K562 (cell line): ENCODE data around the gene LLGL1. TPM values are rescaled to one million over a fixed set of nuclear protein-coding genes. Genes with fewer than 3 reads are reported as not detected.

Experiments
- ATAC-seq: fragments of 200-7000 bp; cut with Tn5 transposase; 3 replicates; pipeline ENCODE4 v1.9.1; 2020; ENCODE audit warnings: moderate library complexity
- BruUV-seq: library from RNA; stranded (reverse); fragments of 400-500 nt; replicated peaks from 2 replicates; lab custom pipeline; 2021; lab: Mats Ljungman, UMichigan
- CTCF ChIA-PET: fragments of 300-600 bp; formaldehyde crosslinking; extraction: SDS; loops from one replicate; lab custom pipeline; 2021; ENCODE audit warnings: low intra/inter-chr PET ratio; lab: Yijun Ruan, JAX
- POLR2A ChIA-PET: fragments of 300-600, 350-650 bp; sonication (Branson Sonifier 250); formaldehyde crosslinking; extraction: SDS; loops from one replicate; lab custom pipeline; 2021; ENCODE audit warnings: antibody characterized with exemption, inconsistent platforms; lab: Yijun Ruan, JAX
- DNase-seq, 4 experiments: peaks; one replicate each; pipeline versions ENCODE4 v3.0.0 to v3.0.0-alpha.2; 2011 to 2018; ENCODE audit warnings: low spot score in 3 of 4, mixed read lengths in 3 of 4; ENCODE audit errors: extremely low read depth in 1 of 4
- FAIRE-seq: peaks from 2 replicates; lab custom pipeline; 2011; peaks lifted over from hg19 to GRCh38; lab: Jason Lieb, UNC
- H2AFZ ChIP-seq: 2 replicates; pipeline ENCODE4 v1.6.0; 2011; ENCODE audit warnings: low read depth, low read length, control low read depth, inconsistent platforms
- H3K27ac ChIP-seq: fragments of 200-600 bp; 3 replicates; pipeline ENCODE4 v1.8.0; 2011; ENCODE audit warnings: low read depth, mild to moderate bottlenecking, control low read depth, inconsistent platforms, low read length, moderate library complexity, mixed read lengths; ENCODE audit errors: extremely low read depth
- H3K27me3 ChIP-seq, 2 experiments: fragments of 300-600 bp in 1 of 2; 2 replicates in 1 of 2; 3 replicates in 1 of 2; pipeline versions ENCODE4 v1.6.0 to v1.8.0; 2011; ENCODE audit warnings: inconsistent platforms in 2 of 2, low read length in 2 of 2, mild to moderate bottlenecking in 1 of 2, mixed read lengths in 1 of 2, moderate library complexity in 1 of 2; ENCODE audit not compliant: control insufficient read depth in 2 of 2, insufficient read depth in 2 of 2
- H3K36me3 ChIP-seq: fragments of 300-600 bp; 3 replicates; pipeline ENCODE4 v1.8.0; 2011; ENCODE audit warnings: mild to moderate bottlenecking, low read length, inconsistent platforms; ENCODE audit not compliant: control insufficient read depth, insufficient read depth
- H3K4me1 ChIP-seq, 2 experiments: fragments of 200-600 bp in 1 of 2; replicated peaks in 1 of 2; 2 replicates in 1 of 2; 3 replicates in 1 of 2; pipeline versions ENCODE4 v1.5.1 to v1.8.0; 2011; ENCODE audit warnings: inconsistent platforms in 2 of 2, low read length in 2 of 2, mild to moderate bottlenecking in 1 of 2, mixed read lengths in 1 of 2, moderate library complexity in 1 of 2; ENCODE audit not compliant: control insufficient read depth in 2 of 2, insufficient read depth in 2 of 2
- H3K4me2 ChIP-seq: 2 replicates; pipeline ENCODE4 v1.6.1; 2011; ENCODE audit warnings: low read length, control low read depth, inconsistent platforms, mixed read lengths; ENCODE audit not compliant: insufficient read depth
- H3K4me3 ChIP-seq: fragments of 200-600 bp; sonication (generic), shearing (Covaris generic); 2 replicates; pipeline ENCODE4 v1.5.1; 2016; ENCODE audit warnings: control low read depth, inconsistent platforms
- H3K79me2 ChIP-seq: fragments of 200-600 bp; 3 replicates; pipeline ENCODE4 v1.8.0; 2011; ENCODE audit warnings: low read length, inconsistent platforms; ENCODE audit not compliant: control insufficient read depth, insufficient read depth
- H3K9ac ChIP-seq, 2 experiments: 2 replicates each; pipeline versions ENCODE4 v1.6.0 to v1.6.1; 2011; ENCODE audit warnings: low read depth in 2 of 2, low read length in 2 of 2, control low read depth in 1 of 2, inconsistent platforms in 1 of 2, mild to moderate bottlenecking in 1 of 2, mixed read lengths in 1 of 2; ENCODE audit not compliant: insufficient read depth in 1 of 2
- H3K9me1 ChIP-seq: one replicate; pipeline ENCODE4 v1.6.0; 2011; ENCODE audit warnings: inconsistent platforms, mild to moderate bottlenecking, low read length, moderate library complexity; ENCODE audit not compliant: control insufficient read depth, insufficient read depth
- H3K9me3 ChIP-seq: replicated peaks from 2 replicates; pipeline ENCODE4 v1.5.1; 2011; ENCODE audit warnings: low read depth, low read length, inconsistent platforms; ENCODE audit not compliant: control insufficient read depth, insufficient read depth
- H4K20me1 ChIP-seq: replicated peaks from 2 replicates; pipeline ENCODE4 v1.6.1; 2011; ENCODE audit warnings: low read length, inconsistent platforms, mixed read lengths; ENCODE audit not compliant: control insufficient read depth, insufficient read depth
- CTBP1 ChIP-seq: fragments of 450-650 bp; IDR thresholded peaks from 2 replicates; pipeline ENCODE4 v1.6.1; 2016; ENCODE audit warnings: borderline replicate concordance
- FOS ChIP-seq: IDR thresholded peaks from 3 replicates; pipeline ENCODE4 v1.6.1; 2011; ENCODE audit not compliant: insufficient read length; ENCODE audit errors: extremely low read depth
- FOXM1 ChIP-seq, 2 experiments: fragments of 450-650 bp in 1 of 2; sonication (generic) in 1 of 2; formaldehyde crosslinking in 1 of 2; IDR thresholded peaks; 2 replicates each; pipeline versions ENCODE4 v1.6.1 to v1.9.0; 2017 to 2022; ENCODE audit warnings: low read depth in 2 of 2, mild to moderate bottlenecking in 2 of 2, missing genetic modification reagents in 1 of 2, moderate library complexity in 1 of 2
- KDM5B ChIP-seq: fragments of 200-600 bp; sonication (generic); IDR thresholded peaks from 2 replicates; pipeline ENCODE4 v1.6.1; 2012; ENCODE audit warnings: low read depth, mild to moderate bottlenecking, moderate library complexity, low read length, control low read depth, inconsistent platforms; ENCODE audit not compliant: insufficient replicate concordance
- KLF13 ChIP-seq: fragments of 450-650 bp; IDR thresholded peaks from 2 replicates; pipeline ENCODE4 v1.6.1; 2016; ENCODE audit warnings: missing genetic modification characterization, low read depth, mild to moderate bottlenecking, missing compliant biosample characterization, moderate library complexity, borderline replicate concordance
- MCM2 ChIP-seq: fragments of 450-650 bp; IDR thresholded peaks from 2 replicates; pipeline ENCODE4 v1.6.1; 2017; ENCODE audit warnings: low read depth, mild to moderate bottlenecking
- OTX1 ChIP-seq: fragments of 450-650 bp; formaldehyde crosslinking; IDR thresholded peaks from 2 replicates; pipeline ENCODE4 v1.4.0; 2022; ENCODE audit warnings: mild to moderate bottlenecking
- PTTG1 ChIP-seq: fragments of 450-650 bp; IDR thresholded peaks from 2 replicates; pipeline ENCODE4 v1.6.1; 2016; ENCODE audit warnings: low read depth, mild to moderate bottlenecking, missing genetic modification characterization, missing compliant biosample characterization
- RBFOX2 ChIP-seq: fragments of 200-400 bp; formaldehyde crosslinking; IDR thresholded peaks from 2 replicates; pipeline ENCODE4 v1.6.1; 2017; ENCODE audit warnings: low read depth, mild to moderate bottlenecking, low read length, moderate library complexity
- RCOR1 ChIP-seq, 2 experiments: IDR thresholded peaks; 2 replicates each; pipeline ENCODE4 v1.6.1; 2012; ENCODE audit warnings: low read depth in 2 of 2, low read length in 2 of 2, borderline replicate concordance in 1 of 2, improper control_type of control experiment in 1 of 2
- SRF ChIP-seq, 2 experiments: fragments of 250-450, 450-650 bp in 1 of 2; sonication (Bioruptor Pico) in 1 of 2; sonication (generic) in 1 of 2; formaldehyde crosslinking; IDR thresholded peaks; 2 replicates each; pipeline versions ENCODE4 v1.5.0 to v1.5.1; 2020 to 2022; ENCODE audit warnings: mild to moderate bottlenecking in 1 of 2, missing genetic modification reagents in 1 of 2
- TCF7 ChIP-seq: sonication (generic); IDR thresholded peaks from 2 replicates; pipeline ENCODE4 v1.6.1; 2016; ENCODE audit warnings: antibody characterized with exemption, borderline replicate concordance
- WGBS: fragments of 100-300 bp; shearing (Covaris generic); methylation state at CpG from one replicate; pipeline ENCODE4 v1.1.6; 2016; ENCODE audit warnings: low coverage, mixed read lengths; ENCODE audit not compliant: insufficient coverage; ENCODE audit errors: missing lambda C conversion rate; 5-methylcytosine and 5-hydroxymethylcytosine counted together
- in situ Hi-C: fragments of 300-500 bp; cut with MboI; formaldehyde crosslinking; loops from 4 replicates; pipeline ENCODE4 v1.15.0; 2018; ENCODE audit warnings: inconsistent platforms, mixed read lengths
- intact Hi-C: fragments of 100-400 bp; cut with micrococcal nuclease; formaldehyde crosslinking; loops from 2 replicates; pipeline ENCODE4 v1.14.2; 2022
- polyA plus RNA-seq, 8 experiments: library from polyadenylated mRNA; depleted of rRNA in 4 of 8; stranded (reverse) in 5 of 8; unstranded in 3 of 8; fragments of >200 nt; fragmentation: Nextera tagmentation in 2 of 8; fragmentation: Illumina TruSeq in 1 of 8; extraction: Ambion mirVana in 2 of 8; extraction: Trizol in 1 of 8; gene quantifications; 2 replicates each; pipeline versions ENCODE4 v1.2.1 to v1.2.3, GENCODE V29; 2011 to 2014; ENCODE audit warnings: inconsistent platforms in 1 of 8, missing spikeins in 1 of 8
- total RNA-seq, 7 experiments: library from RNA; depleted of rRNA in 6 of 7; stranded (reverse); fragments of >200 nt in 6 of 7; fragmentation: Illumina TruSeq in 2 of 7; extraction: Trizol in 2 of 7; gene quantifications; 2 replicates each; pipeline versions ENCODE4 v1.2.1 to v1.2.3, GENCODE V29; 2011 to 2021; ENCODE audit warnings: low replicate concordance in 1 of 7
- TF ChIP-seq, protein P1 (sequence below): sonication (generic); formaldehyde crosslinking; IDR thresholded peaks from 2 replicates; pipeline ENCODE4 v1.8.1; 2023; ENCODE audit warnings: mild to moderate bottlenecking, missing genetic modification reagents, moderate library complexity
- TF ChIP-seq, protein P2 (sequence below), 3 experiments: fragments of 200-800 bp in 1 of 3; sonication (Bioruptor generic) in 1 of 3; sonication (generic) in 1 of 3; formaldehyde crosslinking in 1 of 3; IDR thresholded peaks; 2 replicates each; pipeline versions ENCODE4 v1.6.1 to v1.8.0; 2016 to 2022; ENCODE audit warnings: mild to moderate bottlenecking in 2 of 3, missing compliant biosample characterization in 2 of 3, missing genetic modification characterization in 2 of 3, missing genetic modification reagents in 1 of 3
- TF ChIP-seq, protein P3 (sequence below): IDR thresholded peaks from 3 replicates; pipeline ENCODE4 v1.6.1; 2011; ENCODE audit warnings: borderline replicate concordance, mild to moderate bottlenecking; ENCODE audit not compliant: insufficient read length, insufficient read depth

Gene LLGL1
- total and polyA plus RNA-seq, 9 of the 15 experiments (the other 6 are each of a cell fraction or from before 2014, with no cell fraction given): 0.11 to 12.9 (median 5.3) TPM; not detected in 1

DNA sequence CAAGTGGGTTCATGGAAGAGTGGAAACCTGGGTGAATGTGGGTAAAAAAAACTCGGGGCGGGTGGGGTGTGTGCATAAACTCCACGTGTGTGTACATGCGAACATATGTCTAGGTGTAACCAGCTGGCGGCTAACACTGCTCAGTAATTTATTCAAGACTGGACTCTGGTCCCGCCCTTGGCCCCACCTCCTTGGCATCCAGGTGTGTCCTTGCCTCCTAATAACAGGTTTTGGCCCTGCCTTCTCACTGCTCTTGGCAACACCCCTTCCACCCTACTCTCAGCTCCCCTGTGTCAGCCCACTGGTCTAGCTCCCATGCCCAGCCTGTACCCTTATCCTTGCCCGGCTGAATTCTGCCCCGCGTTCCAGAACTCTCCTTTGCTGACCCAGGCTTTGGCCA lies 24.8 kb downstream of the LLGL1 start:
- Histone ChIP-seq H3K36me3 (peaks cover 70% of the 10 kb centered on the region; the same call in 2 of the 3 replicates), H2AFZ (no peak overlapping the region), H3K9me1 (peaks cover 2% of the 10 kb centered on the region), H3K9me3 (no peaks in the 10 kb centered on the region), H3K27ac (no peak overlapping the region), H3K4me3 (no peak overlapping the region), H3K4me1 (peaks cover 3 to 24% of the 10 kb centered on the region in 2 experiments; a peak in 4 of 5 replicates), H3K79me2 (no peaks in the 10 kb centered on the region), H3K27me3 (no peaks in the 10 kb centered on the region), H3K4me2 (no peak overlapping the region), H4K20me1 (peaks cover 3% of the 10 kb centered on the region; the same call in 1 of the 2 replicates), H3K9ac (no peak overlapping the region)
- BruUV-seq: no TSS peak
- WGBS: 40% methylated on average over 4 of the region's 9 CpGs
- intact Hi-C loops: no loop called here
- FAIRE-seq (no peak), ATAC-seq (no peak), DNase-seq (no peak)
- TF ChIP-seq, protein P1, sequence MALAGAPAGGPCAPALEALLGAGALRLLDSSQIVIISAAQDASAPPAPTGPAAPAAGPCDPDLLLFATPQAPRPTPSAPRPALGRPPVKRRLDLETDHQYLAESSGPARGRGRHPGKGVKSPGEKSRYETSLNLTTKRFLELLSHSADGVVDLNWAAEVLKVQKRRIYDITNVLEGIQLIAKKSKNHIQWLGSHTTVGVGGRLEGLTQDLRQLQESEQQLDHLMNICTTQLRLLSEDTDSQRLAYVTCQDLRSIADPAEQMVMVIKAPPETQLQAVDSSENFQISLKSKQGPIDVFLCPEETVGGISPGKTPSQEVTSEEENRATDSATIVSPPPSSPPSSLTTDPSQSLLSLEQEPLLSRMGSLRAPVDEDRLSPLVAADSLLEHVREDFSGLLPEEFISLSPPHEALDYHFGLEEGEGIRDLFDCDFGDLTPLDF (CRISPR knock-in tag): no peak
- TF ChIP-seq RBFOX2: no peak
- no peak for TF ChIP-seq SRF (CRISPR knock-in tag; IDR thresholded peaks at IDR 0.05)
- TF ChIP-seq KLF13: no peak
- TF ChIP-seq, protein P2, sequence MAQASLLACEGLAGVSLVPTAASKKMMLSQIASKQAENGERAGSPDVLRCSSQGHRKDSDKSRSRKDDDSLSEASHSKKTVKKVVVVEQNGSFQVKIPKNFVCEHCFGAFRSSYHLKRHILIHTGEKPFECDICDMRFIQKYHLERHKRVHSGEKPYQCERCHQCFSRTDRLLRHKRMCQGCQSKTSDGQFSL (CRISPR knock-in tag; IDR thresholded peaks at IDR 0.05): no peak
- TF ChIP-seq, protein P2 (tag; IDR thresholded peaks at IDR 0.05): no peak
- TF ChIP-seq, protein P3, sequence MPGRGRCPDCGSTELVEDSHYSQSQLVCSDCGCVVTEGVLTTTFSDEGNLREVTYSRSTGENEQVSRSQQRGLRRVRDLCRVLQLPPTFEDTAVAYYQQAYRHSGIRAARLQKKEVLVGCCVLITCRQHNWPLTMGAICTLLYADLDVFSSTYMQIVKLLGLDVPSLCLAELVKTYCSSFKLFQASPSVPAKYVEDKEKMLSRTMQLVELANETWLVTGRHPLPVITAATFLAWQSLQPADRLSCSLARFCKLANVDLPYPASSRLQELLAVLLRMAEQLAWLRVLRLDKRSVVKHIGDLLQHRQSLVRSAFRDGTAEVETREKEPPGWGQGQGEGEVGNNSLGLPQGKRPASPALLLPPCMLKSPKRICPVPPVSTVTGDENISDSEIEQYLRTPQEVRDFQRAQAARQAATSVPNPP: no peak
- TF ChIP-seq MCM2: no peak
- TF ChIP-seq KDM5B: no peak
- no peak for TF ChIP-seq CTBP1
- TF ChIP-seq FOXM1 (IDR thresholded peaks at IDR 0.05; ENCODE audit: low read depth): no peak
- no peak for TF ChIP-seq FOXM1 (CRISPR knock-in tag; IDR thresholded peaks at IDR 0.05; ENCODE audit: low read depth)
- TF ChIP-seq TCF7: no peak
- TF ChIP-seq RCOR1 (IDR thresholded peaks at IDR 0.05; ENCODE audit: borderline replicate concordance in 1 of 2, low read depth in 2 of 2, low read length in 2 of 2): no peak
- TF ChIP-seq PTTG1 (tag): no peak
- TF ChIP-seq FOS: no peak
- no peak for TF ChIP-seq OTX1
- POLR2A ChIA-PET: interaction anchor here (0.9 kb wide), 1 partner anchor 8 kb away, joined by 3 read pairs; the partner anchor contains the start of gene FLII
- CTCF ChIA-PET: no interaction called here
- in situ Hi-C loops: no loop called here
